Thyroid gland (tissue), 4 donors: ENCODE results near the gene BARD1. TPM values are rescaled to one million over a fixed set of nuclear protein-coding genes. Genes with fewer than 3 reads are reported as not detected.

Source experiments
- DNase-seq, 2 donors: peaks; one replicate each; pipeline ENCODE4 v3.0.0-alpha.2; 2019
- H3K27ac ChIP-seq, 3 donors: fragments of 200-600 bp; sonication (generic); 1 replicate in 2 of 3; 2 replicates in 1 of 3; pipeline ENCODE4 v1.5.1; 2016 to 2019; ENCODE audit warnings: mild to moderate bottlenecking in 1 of 3, moderate library complexity in 1 of 3
- H3K27me3 ChIP-seq: fragments of 200-600 bp; sonication (generic); one replicate; pipeline ENCODE4 v1.5.1; 2019
- H3K36me3 ChIP-seq, 2 donors: fragments of 200-600 bp; sonication (generic); one replicate each; pipeline ENCODE4 v1.5.1; 2016 to 2019
- H3K4me1 ChIP-seq, 2 donors: fragments of 200-600 bp; sonication (generic); one replicate each; pipeline ENCODE4 v1.5.1; 2017 to 2019
- H3K4me3 ChIP-seq, 3 donors: fragments of 200-600 bp; sonication (generic); replicated peaks in 1 of 3; 1 replicate in 2 of 3; 2 replicates in 1 of 3; pipeline ENCODE4 v1.5.1; 2016; ENCODE audit warnings: mild to moderate bottlenecking in 1 of 3
- H3K9me3 ChIP-seq: fragments of 200-600 bp; sonication (generic); one replicate; pipeline ENCODE4 v1.5.1; 2017
- CTCF ChIP-seq, 6 experiments: fragments of 200-600 bp in 3 of 6; fragments of 450-650 bp in 3 of 6; sonication (generic) in 3 of 6; IDR thresholded peaks; one replicate each; pipeline ENCODE4 v1.5.1; 2016 to 2019; ENCODE audit warnings: antibody characterized with exemption in 6 of 6, mild to moderate bottlenecking in 2 of 6, inconsistent platforms in 1 of 6, moderate library complexity in 1 of 6
- POLR2A ChIP-seq, 2 donors: fragments of 450-650 bp; IDR thresholded peaks; one replicate each; pipeline ENCODE4 v1.6.1; 2017; ENCODE audit warnings: antibody characterized with exemption in 2 of 2, mild to moderate bottlenecking in 2 of 2, moderate library complexity in 1 of 2
- WGBS, 2 donors: methylation state at CpG; one replicate each; pipeline ENCODE4 v1.1.5; 2017; 5-methylcytosine and 5-hydroxymethylcytosine counted together
- intact Hi-C: fragments of 100-400 bp; cut with DNase I; formaldehyde crosslinking; loops from one replicate; pipeline ENCODE4 v1.15.1; 2023
- small RNA-seq: library from RNA; depleted of rRNA; stranded (forward); fragments of <200 nt; gene quantifications from one replicate; pipeline ENCODE3, GENCODE V24; 2016
- total RNA-seq, 4 donors: library from RNA; depleted of rRNA; stranded (reverse); fragments of >200 nt; gene quantifications; one replicate each; pipeline ENCODE4 v1.2.3, GENCODE V29; 2016

Gene BARD1
- total RNA-seq, 4 donors from 2014 or later, result 12.8 to 16.5 (median 15.2) TPM

DNA sequence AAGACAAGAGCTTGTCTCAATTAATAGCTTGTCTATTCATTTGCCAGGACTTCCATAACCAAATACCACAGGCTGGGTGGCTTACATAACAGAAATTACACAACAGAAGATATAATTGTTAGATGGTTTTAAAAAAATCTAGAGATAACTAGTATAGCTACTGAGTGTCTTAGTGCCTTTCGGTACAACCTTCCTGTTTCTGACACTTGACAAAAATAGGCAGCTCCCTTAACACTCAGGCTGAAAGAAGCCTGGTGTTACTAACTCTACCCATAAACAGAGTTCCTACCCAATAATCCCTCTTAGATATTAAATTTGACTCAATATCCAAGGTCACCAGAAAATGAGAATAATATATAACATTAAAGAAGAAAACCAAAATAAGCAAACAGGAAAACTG lies 129.7 kb downstream of the BARD1 start:
- H3K27ac ChIP-seq, result no peak overlapping the region
- TF ChIP-seq CTCF (IDR thresholded peaks at IDR 0.05) (no peak), POLR2A (IDR thresholded peaks at IDR 0.05) (no peak)
- no peaks in the 10 kb centered on the region for H3K36me3 ChIP-seq
- WGBS, 2 donors, result 90 to 94% methylated on average over 1 of the region's 1 CpG
- H3K4me1 ChIP-seq, result no peaks in the 10 kb centered on the region
- DNase-seq, result no peak
- no peaks in the 10 kb centered on the region for H3K27me3 ChIP-seq
- no peak overlapping the region for H3K4me3 ChIP-seq
- no peaks in the 10 kb centered on the region for H3K9me3 ChIP-seq
- intact Hi-C loops, result no loop called here

DNA sequence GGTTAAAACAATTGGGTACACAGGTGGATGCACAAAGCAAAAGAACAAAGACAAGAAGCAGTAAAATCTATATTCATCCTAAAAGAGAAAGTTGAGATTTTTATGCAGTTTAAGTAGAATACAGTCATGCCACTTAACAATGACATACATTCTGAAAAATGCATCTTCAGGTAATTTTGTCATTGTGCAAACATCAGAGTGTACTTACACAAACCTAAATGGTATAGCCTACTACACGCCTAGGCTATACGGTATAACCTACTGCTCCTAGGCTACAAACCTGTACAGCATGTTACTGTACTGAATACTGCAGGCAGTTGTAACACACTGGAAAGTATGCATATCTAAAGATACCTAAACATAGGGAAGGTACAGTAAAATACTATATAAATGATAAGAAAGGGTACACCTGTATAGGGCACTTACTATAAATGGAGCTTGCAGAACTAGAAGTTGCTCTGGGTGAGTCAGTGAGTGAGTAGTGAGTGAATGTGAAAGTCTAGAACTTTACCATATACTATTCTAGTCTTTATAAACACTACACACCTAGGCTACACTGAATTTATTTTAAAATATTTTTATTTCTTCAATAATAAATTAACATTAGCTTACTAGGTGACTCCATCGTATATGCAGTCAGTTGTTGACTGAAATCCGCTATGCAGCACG lies 132.9 kb downstream of the BARD1 start:
- DNase-seq, result no peak
- intact Hi-C loops, result no loop called here
- H3K4me3 ChIP-seq, result no peak overlapping the region
- TF ChIP-seq POLR2A (IDR thresholded peaks at IDR 0.05) (no peak), CTCF (IDR thresholded peaks at IDR 0.05) (no peak)
- H3K27ac ChIP-seq, result no peak overlapping the region
- no peaks in the 10 kb centered on the region for H3K36me3 ChIP-seq
- 93 to 96% methylated on average over 5 of the region's 5 CpGs for WGBS, 2 donors
- no peaks in the 10 kb centered on the region for H3K9me3 ChIP-seq
- no peaks in the 10 kb centered on the region for H3K27me3 ChIP-seq
- no peaks in the 10 kb centered on the region for H3K4me1 ChIP-seq

Small RNAs within 50 kb of the gene (small RNA-seq; reads per million reads assigned to genes)
- gene SNORA70I, result 0.28 reads per million
